Measurements from ENCODE around the gene CACNG6. TPM values are rescaled to one million over a fixed set of nuclear protein-coding genes. Genes with fewer than 3 reads are reported as not detected.

Gene CACNG6
- total RNA-seq, 1 donor from 2014 or later, result 0.77 TPM

DNA sequence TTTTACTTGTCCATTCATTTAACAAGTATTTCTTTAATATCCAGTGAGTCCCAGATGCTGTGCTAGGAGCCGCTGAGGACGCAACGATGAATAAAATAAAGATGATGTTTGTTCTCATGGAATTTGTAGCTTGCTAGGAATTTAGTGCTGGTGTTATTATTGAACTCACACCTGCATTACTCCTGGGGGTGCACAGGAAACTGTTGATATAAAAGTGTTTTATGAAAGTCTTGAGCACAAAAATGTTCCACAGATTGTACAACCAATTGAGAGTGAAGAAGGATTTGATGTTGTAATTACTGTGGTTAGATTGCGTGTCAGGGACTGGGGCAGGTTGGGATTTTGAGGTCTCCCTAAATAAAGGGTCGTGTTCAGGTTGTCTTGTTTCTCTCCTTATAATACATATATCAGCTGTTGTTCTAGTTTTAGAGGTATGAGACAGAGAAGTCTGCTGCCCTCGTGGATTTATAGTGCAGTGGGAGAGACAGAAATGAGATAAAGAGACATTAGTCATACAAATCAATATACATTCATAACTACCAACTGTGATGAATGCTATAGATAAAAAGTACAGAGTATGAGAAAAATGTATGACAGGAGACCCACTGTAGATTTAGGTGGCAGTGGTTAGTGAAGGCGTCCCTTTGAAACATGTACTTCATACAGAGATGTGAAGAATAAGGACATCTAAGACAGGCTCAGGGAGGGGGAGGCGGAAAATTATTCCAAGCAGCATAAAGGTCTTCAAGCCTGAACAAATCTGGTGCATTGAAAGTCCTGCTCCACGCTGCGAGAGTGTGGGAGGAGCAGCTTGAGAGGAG, 11.3 kb downstream of the CACNG6 start:
- Mint-ChIP-seq H3K4me3 (no peak overlapping the region), H3K9me3 (no peaks in the 10 kb centered on the region), H3K36me3 (ENCODE audit: low read depth) (no peaks in the 10 kb centered on the region), H3K27ac (ENCODE audit: unreplicated experiment) (no peak overlapping the region), H3K27me3 (ENCODE audit: low read depth) (peaks cover 42% of the 10 kb centered on the region), H3K4me1 (peaks cover 3% of the 10 kb centered on the region)
- TF ChIP-seq, protein P1, sequence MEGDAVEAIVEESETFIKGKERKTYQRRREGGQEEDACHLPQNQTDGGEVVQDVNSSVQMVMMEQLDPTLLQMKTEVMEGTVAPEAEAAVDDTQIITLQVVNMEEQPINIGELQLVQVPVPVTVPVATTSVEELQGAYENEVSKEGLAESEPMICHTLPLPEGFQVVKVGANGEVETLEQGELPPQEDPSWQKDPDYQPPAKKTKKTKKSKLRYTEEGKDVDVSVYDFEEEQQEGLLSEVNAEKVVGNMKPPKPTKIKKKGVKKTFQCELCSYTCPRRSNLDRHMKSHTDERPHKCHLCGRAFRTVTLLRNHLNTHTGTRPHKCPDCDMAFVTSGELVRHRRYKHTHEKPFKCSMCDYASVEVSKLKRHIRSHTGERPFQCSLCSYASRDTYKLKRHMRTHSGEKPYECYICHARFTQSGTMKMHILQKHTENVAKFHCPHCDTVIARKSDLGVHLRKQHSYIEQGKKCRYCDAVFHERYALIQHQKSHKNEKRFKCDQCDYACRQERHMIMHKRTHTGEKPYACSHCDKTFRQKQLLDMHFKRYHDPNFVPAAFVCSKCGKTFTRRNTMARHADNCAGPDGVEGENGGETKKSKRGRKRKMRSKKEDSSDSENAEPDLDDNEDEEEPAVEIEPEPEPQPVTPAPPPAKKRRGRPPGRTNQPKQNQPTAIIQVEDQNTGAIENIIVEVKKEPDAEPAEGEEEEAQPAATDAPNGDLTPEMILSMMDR (conservative IDR thresholded peaks at IDR 0.05), result no peak
- DNase-seq (ENCODE audit: low read depth, low spot score), result no peak

DNA sequence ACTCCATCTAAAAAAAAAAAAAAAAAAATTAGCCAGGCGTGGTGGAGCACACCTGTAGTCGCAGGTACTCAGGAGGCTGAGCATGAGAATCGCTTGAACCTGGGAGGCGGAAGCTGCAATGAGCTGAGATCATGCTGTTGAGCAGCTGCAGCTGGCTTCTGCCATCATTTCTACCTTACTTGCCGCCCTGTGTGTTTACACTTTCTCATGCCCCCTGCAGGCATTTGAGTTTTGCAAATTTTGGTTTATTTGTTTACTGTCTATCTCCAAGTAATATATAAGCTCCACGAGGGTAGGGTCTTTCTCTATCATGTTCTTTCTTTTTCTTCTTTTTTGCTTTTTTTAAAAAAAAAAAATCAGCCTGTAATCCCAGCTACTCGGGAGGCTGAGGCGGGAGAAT, 18.0 kb downstream of the CACNG6 start:
- DNase-seq (ENCODE audit: low read depth, low spot score), result no peak
- Mint-ChIP-seq H3K27ac (ENCODE audit: unreplicated experiment) (no peak overlapping the region), H3K4me3 (no peak overlapping the region), H3K36me3 (ENCODE audit: low read depth) (no peaks in the 10 kb centered on the region), H3K4me1 (peaks cover 5% of the 10 kb centered on the region), H3K9me3 (no peaks in the 10 kb centered on the region), H3K27me3 (ENCODE audit: low read depth) (peaks cover 9% of the 10 kb centered on the region)
- TF ChIP-seq, protein P1 (conservative IDR thresholded peaks at IDR 0.05), result no peak

DNA sequence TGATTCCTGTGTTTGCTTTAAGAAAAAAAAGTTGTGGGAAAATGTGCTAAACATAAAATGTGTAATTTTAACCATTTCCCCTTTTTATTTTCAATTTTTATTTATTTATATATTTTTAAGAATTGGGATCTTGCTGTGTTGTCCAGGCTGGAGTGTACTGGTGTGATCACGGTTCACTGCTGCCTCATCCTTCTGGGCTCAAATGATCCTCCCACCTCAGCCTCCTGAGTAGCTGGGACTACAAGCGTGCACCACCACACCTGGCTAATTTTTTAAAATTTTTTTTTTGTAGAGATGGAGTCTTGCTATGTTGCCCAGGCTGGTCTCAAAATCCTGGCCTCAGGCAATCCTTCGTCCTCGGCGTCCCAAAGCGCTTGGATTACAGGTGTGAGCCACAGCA, 19.0 kb downstream of the CACNG6 start:
- H3K27ac Mint-ChIP-seq (ENCODE audit: unreplicated experiment), result no peak overlapping the region
- H3K36me3 Mint-ChIP-seq (ENCODE audit: low read depth), result no peaks in the 10 kb centered on the region
- no peaks in the 10 kb centered on the region for H3K9me3 Mint-ChIP-seq
- peaks cover 5% of the 10 kb centered on the region for H3K4me1 Mint-ChIP-seq
- no peak overlapping the region for H3K4me3 Mint-ChIP-seq
- peaks cover 11% of the 10 kb centered on the region for H3K27me3 Mint-ChIP-seq (ENCODE audit: low read depth)
- DNase-seq (ENCODE audit: low read depth, low spot score), result no peak
- TF ChIP-seq, protein P1 (conservative IDR thresholded peaks at IDR 0.05), result no peak

DNA sequence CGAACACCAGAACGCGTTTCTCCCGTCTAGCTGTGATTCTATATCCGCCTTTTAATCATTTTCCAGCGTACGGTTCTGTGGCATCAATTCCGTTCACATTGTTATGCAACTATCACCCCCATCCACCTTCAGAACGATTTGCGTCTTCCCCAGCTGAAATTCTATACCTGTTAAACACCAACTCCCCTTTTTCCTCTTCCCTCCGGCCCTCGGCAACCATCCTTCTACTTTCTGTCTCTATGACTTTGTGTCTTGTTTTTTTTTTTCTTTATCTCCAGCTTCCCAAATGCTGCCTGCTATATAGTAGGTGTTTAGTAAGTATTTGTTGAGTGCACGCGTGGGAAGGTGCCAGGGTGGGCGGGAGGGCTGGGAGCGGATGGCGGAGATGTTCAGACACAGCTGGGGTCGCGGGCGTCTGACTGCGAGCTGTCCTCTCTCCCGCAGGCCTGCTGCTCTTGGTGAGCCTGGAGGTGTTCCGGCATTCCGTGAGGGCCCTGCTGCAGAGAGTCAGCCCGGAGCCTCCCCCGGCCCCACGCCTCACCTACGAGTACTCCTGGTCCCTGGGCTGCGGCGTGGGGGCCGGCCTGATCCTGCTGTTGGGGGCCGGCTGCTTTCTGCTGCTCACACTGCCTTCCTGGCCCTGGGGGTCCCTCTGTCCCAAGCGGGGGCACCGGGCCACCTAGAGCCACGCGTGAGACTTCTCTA, 20.2 kb downstream of the CACNG6 start:
- Mint-ChIP-seq H3K4me1 (peaks cover 8% of the 10 kb centered on the region), H3K27ac (ENCODE audit: unreplicated experiment) (no peak overlapping the region), H3K4me3 (no peak overlapping the region), H3K27me3 (ENCODE audit: low read depth) (peaks cover 11% of the 10 kb centered on the region), H3K36me3 (ENCODE audit: low read depth) (no peaks in the 10 kb centered on the region), H3K9me3 (no peaks in the 10 kb centered on the region)
- TF ChIP-seq, protein P1 (conservative IDR thresholded peaks at IDR 0.05), result no peak
- DNase-seq (ENCODE audit: low read depth, low spot score), result no peak

DNA sequence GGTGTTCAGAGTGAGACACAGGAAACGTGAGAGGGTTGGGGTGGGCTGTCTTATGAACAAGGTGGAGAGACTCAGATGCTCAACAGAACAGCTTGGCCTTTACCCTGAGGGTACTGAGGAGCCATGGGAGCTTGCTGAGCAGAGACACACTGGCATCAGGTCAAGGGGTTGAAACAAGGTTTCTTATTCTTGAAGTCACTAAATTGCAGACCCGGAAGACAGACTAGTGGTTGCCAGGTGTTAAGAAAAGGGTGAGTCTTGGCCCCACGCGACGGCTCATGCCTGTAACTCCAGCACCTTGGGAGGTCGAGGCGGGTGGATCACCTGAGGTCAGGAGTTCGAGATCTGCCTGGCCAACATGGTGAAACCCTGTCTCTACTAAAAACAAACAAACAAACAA, 22.4 kb downstream of the CACNG6 start:
- no peaks in the 10 kb centered on the region for H3K9me3 Mint-ChIP-seq
- TF ChIP-seq, protein P1 (conservative IDR thresholded peaks at IDR 0.05), result no peak
- no peak for DNase-seq (ENCODE audit: low read depth, low spot score)
- no peak overlapping the region for H3K4me3 Mint-ChIP-seq
- H3K27me3 Mint-ChIP-seq (ENCODE audit: low read depth), result peaks cover 7% of the 10 kb centered on the region
- H3K36me3 Mint-ChIP-seq (ENCODE audit: low read depth), result no peaks in the 10 kb centered on the region
- peaks cover 16% of the 10 kb centered on the region for H3K4me1 Mint-ChIP-seq
- H3K27ac Mint-ChIP-seq (ENCODE audit: unreplicated experiment), result no peak overlapping the region
